Measurements from ENCODE around the gene SLC14A1.
"Not testable (repeated sequence)": the region's sequence is repeated elsewhere in the genome, so short reads cannot be mapped to it uniquely, and the experiment has no call there.

The SLC14A1 gene

GRCh38 chr18:45724601-45725000, 620 bp downstream of the SLC14A1 start:
- DNase-seq = no peak

GRCh38 chr18:45725336-45725735, 1.4 kb downstream of the SLC14A1 start:
- no peak for DNase-seq

- DNase-seq = no peak
These were observed 2.6 kb downstream of the SLC14A1 start for GRCh38 chr18:45726603-45727002.

GRCh38 chr18:45727068-45727467, 3.1 kb downstream of the SLC14A1 start:
- DNase-seq = no peak

GRCh38 chr18:45728336-45729010, 4.5 kb downstream of the SLC14A1 start:
- DNase-seq = no peak

- no peak for DNase-seq
These were observed 7.0 kb downstream of the SLC14A1 start for GRCh38 chr18:45730832-45731575.

GRCh38 chr18:45731716-45732115, 7.7 kb downstream of the SLC14A1 start:
- DNase-seq = no peak

- DNase-seq = no peak
These were observed 9.6 kb downstream of the SLC14A1 start for GRCh38 chr18:45733535-45733934.

GRCh38 chr18:45734505-45734904, 10.5 kb downstream of the SLC14A1 start:
- DNase-seq = no peak

- DNase-seq = no peak
These were observed 11.0 kb downstream of the SLC14A1 start for GRCh38 chr18:45734944-45735343.

- DNase-seq = no peak
These were observed 14.7 kb downstream of the SLC14A1 start for GRCh38 chr18:45738660-45739059.

GRCh38 chr18:45739268-45739667, 15.3 kb downstream of the SLC14A1 start:
- DNase-seq = no peak

GRCh38 chr18:45739848-45740247, 15.9 kb downstream of the SLC14A1 start:
- no peak for DNase-seq

GRCh38 chr18:45741056-45741455, 17.1 kb downstream of the SLC14A1 start:
- no peak for DNase-seq

- no peak for DNase-seq
These were observed 22.0 kb downstream of the SLC14A1 start for GRCh38 chr18:45745817-45746461.

- no peak for DNase-seq
These were observed 24.5 kb downstream of the SLC14A1 start for GRCh38 chr18:45748501-45748900.

- DNase-seq = no peak
These were observed 26.1 kb downstream of the SLC14A1 start for GRCh38 chr18:45749918-45750689.

- no peak for DNase-seq
These were observed 27.8 kb downstream of the SLC14A1 start for GRCh38 chr18:45751766-45752165.

GRCh38 chr18:45752681-45753080, 28.7 kb downstream of the SLC14A1 start:
- no peak for DNase-seq

- DNase-seq = no peak
These were observed 29.3 kb downstream of the SLC14A1 start for GRCh38 chr18:45753286-45753685.

GRCh38 chr18:45755934-45756333, 32.0 kb downstream of the SLC14A1 start:
- no peak for DNase-seq

- no peak for DNase-seq
These were observed 33.0 kb downstream of the SLC14A1 start for GRCh38 chr18:45757005-45757404.

- not testable (repeated sequence) for DNase-seq
These were observed 33.7 kb downstream of the SLC14A1 start for GRCh38 chr18:45757644-45758043.
